ENCODE results near the gene INHBE. TPM values are rescaled to one million over a fixed set of nuclear protein-coding genes. Genes with fewer than 3 reads are reported as not detected.

INHBE gene
- total RNA-seq, 1 experiment from 2014 or later = 5.0 TPM

GRCh38 chr12:57454566-57455373, at the start of gene INHBE (continued):
- TF ChIP-seq ZBTB43 (CRISPR knock-in tag; IDR thresholded peaks at IDR 0.05) = no peak

GRCh38 chr12:57410534-57410933, 44.6 kb upstream of the INHBE start:
- POLR2A ChIA-PET = interaction anchor here (0.6 kb wide), 1 partner anchor 29 kb away, joined by 3 read pairs; no protein-coding TSS in a partner anchor
- CTCF ChIA-PET = interaction anchor here (0.8 to 1.3 kb wide), 4 partner anchors 17 to 48 kb away, joined by 3 to 6 read pairs (median 3); no protein-coding TSS in a partner anchor
- H3K4me3 Mint-ChIP-seq = no peak overlapping the region
- TF ChIP-seq ZNF138 (CRISPR knock-in tag; conservative IDR thresholded peaks at IDR 0.05) (no peak), ZNF396 (CRISPR knock-in tag; IDR thresholded peaks at IDR 0.05; ENCODE audit: borderline replicate concordance) (no peak), ATF2 (CRISPR knock-in tag; IDR thresholded peaks at IDR 0.05; ENCODE audit: borderline replicate concordance, low read depth) (no peak), GABPB1 (CRISPR knock-in tag; IDR thresholded peaks at IDR 0.05) (no peak), ZBTB43 (CRISPR knock-in tag; IDR thresholded peaks at IDR 0.05) (no peak), FOXP1 (CRISPR knock-in tag; IDR thresholded peaks at IDR 0.05; ENCODE audit: borderline replicate concordance) (no peak), AR (CRISPR knock-in tag; IDR thresholded peaks at IDR 0.05) (no peak), CDX4 (CRISPR knock-in tag; IDR thresholded peaks at IDR 0.05; ENCODE audit: borderline replicate concordance) (no peak), MAX (CRISPR knock-in tag; IDR thresholded peaks at IDR 0.05) (no peak), OVOL2 (CRISPR knock-in tag; IDR thresholded peaks at IDR 0.05; ENCODE audit: borderline replicate concordance) (no peak), ERG (CRISPR knock-in tag; IDR thresholded peaks at IDR 0.05) (no peak), AFF4 (CRISPR knock-in tag; IDR thresholded peaks at IDR 0.05; ENCODE audit: borderline replicate concordance) (no peak), ZNF532 (CRISPR knock-in tag; IDR thresholded peaks at IDR 0.05; ENCODE audit: borderline replicate concordance) (no peak), ZNF423 (CRISPR knock-in tag; IDR thresholded peaks at IDR 0.05) (no peak), JUN (CRISPR knock-in tag; IDR thresholded peaks at IDR 0.05) (no peak)

More at GRCh38 chr12:57410534-57410933, 44.6 kb upstream of the INHBE start:
- Mint-ChIP-seq H3K4me1 (peaks cover 6% of the 10 kb centered on the region), H3K36me3 (no peaks in the 10 kb centered on the region), H3K9me3 (no peaks in the 10 kb centered on the region), H3K27ac (no peak overlapping the region), H3K27me3 (ENCODE audit: low read depth) (no peaks in the 10 kb centered on the region)
- DNase-seq (ENCODE audit: low spot score) (no peak), ATAC-seq (no peak)
